ENCODE results near the gene PDE4D. TPM values are rescaled to one million over a fixed set of nuclear protein-coding genes. Genes with fewer than 3 reads are reported as not detected.

Gene PDE4D
- total RNA-seq, 1 experiment from 2014 or later: 2.1 TPM

DNA sequence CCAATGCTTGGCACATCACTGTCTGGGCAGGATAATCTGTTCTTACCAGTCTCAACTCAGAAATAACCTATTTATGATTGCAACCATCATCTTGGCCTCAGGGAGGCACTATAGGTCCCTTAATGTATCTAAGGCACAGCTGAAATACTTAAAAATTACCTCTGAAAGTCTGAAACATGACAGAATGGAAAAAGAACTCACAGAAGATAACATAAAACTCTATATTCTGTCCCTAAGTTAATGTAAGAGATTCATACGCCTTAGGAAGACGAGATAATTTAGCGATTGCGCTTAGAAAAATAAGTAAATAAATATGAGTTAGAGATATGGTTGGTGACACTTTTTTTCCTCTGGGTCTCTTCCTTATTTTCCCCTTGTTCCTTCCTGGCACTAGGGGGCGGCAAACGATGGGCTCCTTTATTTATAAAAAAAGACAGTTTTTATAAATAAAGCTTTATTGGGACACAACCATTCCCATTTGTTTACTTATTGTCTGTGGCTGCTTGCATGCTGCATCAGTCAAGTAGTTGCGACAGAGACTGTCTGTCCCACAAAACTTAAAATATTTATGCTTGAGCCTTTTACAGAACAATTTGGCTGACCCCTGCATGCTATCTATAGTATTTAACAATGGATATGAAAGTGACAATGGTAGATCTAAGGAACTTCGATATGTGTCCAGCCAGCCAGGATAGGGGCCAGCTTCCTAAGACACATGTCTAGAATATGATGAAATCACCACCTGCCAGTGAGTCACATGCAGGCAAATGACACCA is 79.6 kb downstream of the PDE4D start:
- Mint-ChIP-seq H3K9me3 (no peaks in the 10 kb centered on the region), H3K27ac (no peak overlapping the region), H3K36me3 (ENCODE audit: insufficient read depth in 1 of 3, low read depth in 3 of 3) (no peaks in the 10 kb centered on the region), H3K4me3 (peak overlapping the region in 1 of 2 experiments; percentile 44; a peak in 2 of 5 replicates), H3K27me3 (ENCODE audit: low read depth) (peaks cover 7% of the 10 kb centered on the region), H3K4me1 (peaks cover 4 to 5% of the 10 kb centered on the region in 2 experiments; a peak in 3 of 4 replicates)
- Histone ChIP-seq H2AK5ac (ENCODE audit: insufficient read length, low read length) (no peak overlapping the region), H2BK5ac (ENCODE audit: insufficient read length, low read length) (no peak overlapping the region), H2AFZ (ENCODE audit: low read length) (no peak overlapping the region), H2BK12ac (ENCODE audit: insufficient read length, low read depth, low read length) (no peak overlapping the region), H3K23me2 (ENCODE audit: insufficient read length, low read depth, low read length, poor library complexity, severe bottlenecking) (no peaks in the 10 kb centered on the region), H3T11ph (ENCODE audit: low read length) (no peak overlapping the region), H3K14ac (ENCODE audit: insufficient read depth, low read length) (no peak overlapping the region), H4K20me1 (ENCODE audit: control insufficient read depth, insufficient read depth, insufficient read length) (no peaks in the 10 kb centered on the region), H3K9ac (ENCODE audit: extremely low read depth, insufficient read length, low read length) (no peak overlapping the region), H3K56ac (ENCODE audit: insufficient read length, low read depth, low read length) (no peak overlapping the region), H4K8ac (replicated peaks; ENCODE audit: insufficient read length, low read depth, low read length) (no peak overlapping the region), H3K4ac (ENCODE audit: low read depth, low read length) (no peak overlapping the region), H2BK20ac (ENCODE audit: low read depth, low read length, poor library complexity, severe bottlenecking) (no peak overlapping the region), H2BK120ac (ENCODE audit: low read depth, low read length, poor library complexity, severe bottlenecking) (no peak overlapping the region), H3K79me1 (ENCODE audit: insufficient read depth, low read depth, low read length, poor library complexity, severe bottlenecking) (no peaks in the 10 kb centered on the region), H3K18ac (ENCODE audit: insufficient read length, low read depth, low read length) (no peak overlapping the region), H3K4me1 (ENCODE audit: insufficient read depth, low read length) (no peaks in the 10 kb centered on the region), H3K79me2 (ENCODE audit: insufficient read depth, low read length) (no peaks in the 10 kb centered on the region), H3K23ac (ENCODE audit: insufficient read length, low read depth, low read length) (no peak overlapping the region), H3K9me3 (ENCODE audit: control insufficient read depth, low read depth, low read length) (no peaks in the 10 kb centered on the region), H3K27me3 (ENCODE audit: insufficient read depth, low read length) (no peaks in the 10 kb centered on the region), H4K91ac (ENCODE audit: insufficient read length, low read depth, low read length) (no peak overlapping the region), H3K4me2 (ENCODE audit: insufficient read depth, insufficient read length, low read length) (no peak overlapping the region), H4K5ac (ENCODE audit: insufficient read length, low read depth, low read length) (no peak overlapping the region), H3K27ac (ENCODE audit: insufficient read length, low read depth, low read length) (no peak overlapping the region), H2BK15ac (ENCODE audit: low read depth, low read length) (no peak overlapping the region)
- TF ChIP-seq, protein P1, sequence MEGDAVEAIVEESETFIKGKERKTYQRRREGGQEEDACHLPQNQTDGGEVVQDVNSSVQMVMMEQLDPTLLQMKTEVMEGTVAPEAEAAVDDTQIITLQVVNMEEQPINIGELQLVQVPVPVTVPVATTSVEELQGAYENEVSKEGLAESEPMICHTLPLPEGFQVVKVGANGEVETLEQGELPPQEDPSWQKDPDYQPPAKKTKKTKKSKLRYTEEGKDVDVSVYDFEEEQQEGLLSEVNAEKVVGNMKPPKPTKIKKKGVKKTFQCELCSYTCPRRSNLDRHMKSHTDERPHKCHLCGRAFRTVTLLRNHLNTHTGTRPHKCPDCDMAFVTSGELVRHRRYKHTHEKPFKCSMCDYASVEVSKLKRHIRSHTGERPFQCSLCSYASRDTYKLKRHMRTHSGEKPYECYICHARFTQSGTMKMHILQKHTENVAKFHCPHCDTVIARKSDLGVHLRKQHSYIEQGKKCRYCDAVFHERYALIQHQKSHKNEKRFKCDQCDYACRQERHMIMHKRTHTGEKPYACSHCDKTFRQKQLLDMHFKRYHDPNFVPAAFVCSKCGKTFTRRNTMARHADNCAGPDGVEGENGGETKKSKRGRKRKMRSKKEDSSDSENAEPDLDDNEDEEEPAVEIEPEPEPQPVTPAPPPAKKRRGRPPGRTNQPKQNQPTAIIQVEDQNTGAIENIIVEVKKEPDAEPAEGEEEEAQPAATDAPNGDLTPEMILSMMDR (conservative IDR thresholded peaks at IDR 0.05): peak; percentile 89
- WGBS (ENCODE audit: extremely low coverage, insufficient read length, low lambda C conversion rate): no CpG with 5 or more reads among the region's 8 CpGs
- DNase-seq: no peak
